Measurements from ENCODE around the gene TMSB15B.
"Not testable (repeated sequence)": the region's sequence is repeated elsewhere in the genome, so short reads cannot be mapped to it uniquely, and the experiment has no call there.

Gene TMSB15B

DNA sequence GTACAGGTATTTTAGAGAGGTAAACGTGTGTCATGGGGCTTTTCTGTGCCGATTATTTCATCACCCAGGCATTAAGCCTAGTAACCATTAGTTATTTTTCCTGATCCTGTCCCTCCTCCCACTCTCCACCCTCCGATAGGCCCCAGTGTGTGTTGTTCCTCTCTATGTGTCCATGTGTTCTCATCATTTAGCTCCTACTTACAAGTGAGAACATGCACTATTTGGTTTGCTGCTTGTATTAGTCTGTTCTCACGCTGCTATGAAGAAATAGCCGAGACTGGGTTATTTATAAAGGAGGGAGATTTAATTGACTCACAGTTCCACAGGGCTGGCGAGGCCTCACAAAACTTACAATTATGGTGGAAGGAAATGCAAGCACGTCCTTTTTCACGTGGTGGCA lies 53.1 kb downstream of the TMSB15B start:
- DNase-seq: not testable (repeated sequence)

Data from right kidney (tissue), 1 donor.